Keratinocyte (primary cell): ENCODE data around the gene DLX1.

Experiments
- CTCF ChIP-seq, 3 experiments: IDR thresholded peaks in 1 of 3; conservative IDR thresholded peaks in 1 of 3; optimal IDR thresholded peaks in 1 of 3; 2 replicates in 2 of 3; 3 replicates in 1 of 3; pipeline versions ENCODE3 to v1.5.1; 2011; ENCODE audit warnings: low read length in 3 of 3, mild to moderate bottlenecking in 3 of 3, moderate library complexity in 2 of 3, control low read depth in 1 of 3, inconsistent platforms in 1 of 3; ENCODE audit not compliant: insufficient read depth in 2 of 3; ENCODE audit errors: extremely low read depth in 1 of 3
- EZH2 ChIP-seq: IDR thresholded peaks from one replicate; pipeline ENCODE4 v1.6.1; 2012; ENCODE audit warnings: inconsistent platforms, mild to moderate bottlenecking, low read length, moderate library complexity

GRCh38 chr2:172050479-172051125 is 34.7 kb upstream of the DLX1 start:
- no peak for TF ChIP-seq CTCF (optimal IDR thresholded peaks at IDR 0.05 in 1 of 3, IDR thresholded peaks at IDR 0.05 in 1 of 3, conservative IDR thresholded peaks at IDR 0.05 in 1 of 3; ENCODE audit: extremely low read depth in 1 of 3, insufficient read depth in 2 of 3, low read length in 3 of 3)
- no peak for TF ChIP-seq EZH2
